GM19193 (cell line): ENCODE data around the gene MAP2K7.

Experiments
- POLR2A ChIP-seq: IDR thresholded peaks from 4 replicates; pipeline ENCODE4 v1.6.1; 2011; ENCODE audit not compliant: insufficient read depth, insufficient read length; ENCODE audit errors: extremely low read depth

Gene MAP2K7

GRCh38 chr19:7863157-7863970, 40.3 kb upstream of the MAP2K7 start:
- no peak for TF ChIP-seq POLR2A

GRCh38 chr19:7863971-7864689, 39.5 kb upstream of the MAP2K7 start:
- no peak for TF ChIP-seq POLR2A

- TF ChIP-seq POLR2A: no peak
These were observed 39.0 kb upstream of the MAP2K7 start for GRCh38 chr19:7864690-7865074.

- TF ChIP-seq POLR2A: no peak
These were observed 38.3 kb upstream of the MAP2K7 start for GRCh38 chr19:7865262-7865911.

GRCh38 chr19:7866399-7867091, 37.1 kb upstream of the MAP2K7 start:
- TF ChIP-seq POLR2A: no peak

GRCh38 chr19:7867092-7867844, 36.4 kb upstream of the MAP2K7 start:
- TF ChIP-seq POLR2A: no peak

- no peak for TF ChIP-seq POLR2A
These were observed 35.4 kb upstream of the MAP2K7 start for GRCh38 chr19:7868326-7868670.

GRCh38 chr19:7868671-7869452, 34.8 kb upstream of the MAP2K7 start:
- TF ChIP-seq POLR2A: no peak

GRCh38 chr19:7869453-7869909, 34.2 kb upstream of the MAP2K7 start:
- TF ChIP-seq POLR2A: no peak

GRCh38 chr19:7869910-7870511, 33.7 kb upstream of the MAP2K7 start:
- TF ChIP-seq POLR2A: no peak

- TF ChIP-seq POLR2A: no peak
These were observed 32.9 kb upstream of the MAP2K7 start for GRCh38 chr19:7870571-7871436.
